Esophagus squamous epithelium (tissue), 4 donors: ENCODE measurements around the gene FLT1.

Source experiments
- POLR2A ChIP-seq, 4 donors: fragments of 450-650 bp; IDR thresholded peaks; one replicate each; pipeline ENCODE4 v1.6.1; 2017; ENCODE audit warnings: antibody characterized with exemption in 4 of 4, mild to moderate bottlenecking in 4 of 4, moderate library complexity in 3 of 4
- TF ChIP-seq, protein P1 (sequence below), 6 experiments: fragments of 450-650 bp in 4 of 6; fragments of 200-600 bp in 2 of 6; sonication (generic) in 2 of 6; IDR thresholded peaks; one replicate each; pipeline ENCODE4 v1.5.1; 2016 to 2019; ENCODE audit warnings: antibody characterized with exemption in 6 of 6, mild to moderate bottlenecking in 4 of 6, moderate library complexity in 4 of 6

DNA sequence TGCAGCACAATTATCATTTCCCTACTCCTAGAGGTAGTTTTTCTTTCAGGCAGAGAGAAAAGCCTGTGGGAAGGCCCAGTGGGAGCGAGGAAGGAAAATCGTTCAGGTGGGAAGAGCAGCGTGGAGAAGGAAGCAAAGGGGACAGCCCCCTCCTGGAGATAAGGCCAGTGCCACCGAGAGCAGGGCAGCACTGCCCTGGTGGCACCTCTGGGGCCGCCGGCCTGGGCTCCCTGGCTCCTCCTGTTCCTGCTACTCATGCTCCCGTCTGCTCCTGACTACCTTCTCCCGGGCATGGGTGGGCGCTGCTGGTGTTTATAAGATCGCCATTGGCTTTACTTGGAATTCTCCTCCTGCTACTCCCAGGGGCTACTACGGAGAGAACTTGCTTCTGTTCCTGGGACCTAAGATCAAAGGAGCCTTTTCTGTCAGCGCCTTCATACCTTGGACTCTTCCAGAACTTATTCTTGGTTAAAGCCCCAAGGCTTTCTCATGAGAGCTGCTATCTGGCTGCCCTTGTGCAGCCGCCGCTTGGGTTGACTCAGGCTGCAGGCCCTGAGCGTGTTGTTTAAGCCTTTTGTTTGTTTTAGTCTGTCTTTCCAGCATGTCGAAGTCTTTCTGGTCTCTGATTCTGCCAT, 3.7 kb upstream of the FLT1 start:
- TF ChIP-seq, protein P1, sequence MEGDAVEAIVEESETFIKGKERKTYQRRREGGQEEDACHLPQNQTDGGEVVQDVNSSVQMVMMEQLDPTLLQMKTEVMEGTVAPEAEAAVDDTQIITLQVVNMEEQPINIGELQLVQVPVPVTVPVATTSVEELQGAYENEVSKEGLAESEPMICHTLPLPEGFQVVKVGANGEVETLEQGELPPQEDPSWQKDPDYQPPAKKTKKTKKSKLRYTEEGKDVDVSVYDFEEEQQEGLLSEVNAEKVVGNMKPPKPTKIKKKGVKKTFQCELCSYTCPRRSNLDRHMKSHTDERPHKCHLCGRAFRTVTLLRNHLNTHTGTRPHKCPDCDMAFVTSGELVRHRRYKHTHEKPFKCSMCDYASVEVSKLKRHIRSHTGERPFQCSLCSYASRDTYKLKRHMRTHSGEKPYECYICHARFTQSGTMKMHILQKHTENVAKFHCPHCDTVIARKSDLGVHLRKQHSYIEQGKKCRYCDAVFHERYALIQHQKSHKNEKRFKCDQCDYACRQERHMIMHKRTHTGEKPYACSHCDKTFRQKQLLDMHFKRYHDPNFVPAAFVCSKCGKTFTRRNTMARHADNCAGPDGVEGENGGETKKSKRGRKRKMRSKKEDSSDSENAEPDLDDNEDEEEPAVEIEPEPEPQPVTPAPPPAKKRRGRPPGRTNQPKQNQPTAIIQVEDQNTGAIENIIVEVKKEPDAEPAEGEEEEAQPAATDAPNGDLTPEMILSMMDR (IDR thresholded peaks at IDR 0.05): no peak
- no peak for TF ChIP-seq POLR2A (IDR thresholded peaks at IDR 0.05)
